PFSK-1 (cell line): Measurements from ENCODE around the gene LEMD2.

Source experiments
- FOXP2 ChIP-seq: optimal IDR thresholded peaks from 2 replicates; pipeline ENCODE3; 2011; ENCODE audit warnings: borderline replicate concordance, control low read depth, inconsistent platforms; ENCODE audit not compliant: insufficient read depth; ENCODE audit errors: extremely low read length, extremely low read depth
- POLR2AphosphoS5 ChIP-seq: IDR thresholded peaks from 2 replicates; pipeline ENCODE4 v1.6.1; 2012; ENCODE audit warnings: low read depth, mild to moderate bottlenecking, control low read depth, low read length, moderate library complexity
- REST ChIP-seq, 2 experiments: IDR thresholded peaks; 2 replicates each; pipeline versions ENCODE4 v1.6.1 to v1.8.0; 2011 to 2012; ENCODE audit warnings: low read depth in 2 of 2, low read length in 2 of 2, control low read depth in 1 of 2, inconsistent platforms in 1 of 2, mild to moderate bottlenecking in 1 of 2, moderate library complexity in 1 of 2; ENCODE audit not compliant: insufficient read depth in 1 of 2
- SIN3A ChIP-seq: IDR thresholded peaks from 2 replicates; pipeline ENCODE4 v1.6.1; 2012; ENCODE audit warnings: mild to moderate bottlenecking, low read length, moderate library complexity, borderline replicate concordance; ENCODE audit not compliant: insufficient read depth
- TAF1 ChIP-seq: IDR thresholded peaks from 2 replicates; pipeline ENCODE4 v1.6.1; 2012; ENCODE audit warnings: low read length, control low read depth, borderline replicate concordance; ENCODE audit not compliant: insufficient read depth

The LEMD2 gene

GRCh38 chr6:33731751-33732282 lies 57.1 kb downstream of the LEMD2 start:
- TF ChIP-seq POLR2AphosphoS5 (no peak), TAF1 (no peak), REST (IDR thresholded peaks at IDR 0.05; ENCODE audit: insufficient read depth in 1 of 2, low read depth in 2 of 2, low read length in 2 of 2) (no peak), SIN3A (no peak), FOXP2 (no peak)

GRCh38 chr6:33731035-33731434 lies 57.9 kb downstream of the LEMD2 start:
- TF ChIP-seq POLR2AphosphoS5: no peak
- TF ChIP-seq TAF1: no peak
- TF ChIP-seq REST (IDR thresholded peaks at IDR 0.05; ENCODE audit: insufficient read depth in 1 of 2, low read depth in 2 of 2, low read length in 2 of 2): no peak
- no peak for TF ChIP-seq FOXP2

DNA sequence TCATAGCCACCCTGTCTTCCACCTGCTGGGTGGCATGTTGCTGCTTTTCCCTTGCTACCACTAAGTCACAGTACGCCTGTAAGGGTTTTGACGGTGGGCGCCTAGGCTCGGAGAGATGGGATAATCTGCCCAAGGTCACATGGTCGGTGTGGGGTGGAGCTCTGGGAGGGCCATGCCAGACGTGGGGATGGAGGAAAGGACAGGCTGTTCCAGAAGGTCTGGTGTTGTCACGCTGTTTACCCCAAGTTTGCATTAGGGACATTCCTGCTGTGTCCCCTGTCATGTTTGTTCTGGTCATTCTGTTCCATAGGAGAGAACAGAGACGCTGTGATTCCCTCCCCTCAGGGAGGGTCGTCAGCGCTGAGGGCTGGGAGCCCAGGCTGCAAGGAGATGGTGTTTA lies 58.3 kb downstream of the LEMD2 start:
- TF ChIP-seq TAF1 (no peak), FOXP2 (no peak), REST (IDR thresholded peaks at IDR 0.05; ENCODE audit: insufficient read depth in 1 of 2, low read depth in 2 of 2, low read length in 2 of 2) (no peak), SIN3A (no peak), POLR2AphosphoS5 (no peak)

- TF ChIP-seq TAF1: no peak
- TF ChIP-seq FOXP2: no peak
- no peak for TF ChIP-seq POLR2AphosphoS5
- TF ChIP-seq REST (IDR thresholded peaks at IDR 0.05; ENCODE audit: insufficient read depth in 1 of 2, low read depth in 2 of 2, low read length in 2 of 2): no peak
- no peak for TF ChIP-seq SIN3A
These were observed 59.9 kb downstream of the LEMD2 start for GRCh38 chr6:33729059-33729458.

DNA sequence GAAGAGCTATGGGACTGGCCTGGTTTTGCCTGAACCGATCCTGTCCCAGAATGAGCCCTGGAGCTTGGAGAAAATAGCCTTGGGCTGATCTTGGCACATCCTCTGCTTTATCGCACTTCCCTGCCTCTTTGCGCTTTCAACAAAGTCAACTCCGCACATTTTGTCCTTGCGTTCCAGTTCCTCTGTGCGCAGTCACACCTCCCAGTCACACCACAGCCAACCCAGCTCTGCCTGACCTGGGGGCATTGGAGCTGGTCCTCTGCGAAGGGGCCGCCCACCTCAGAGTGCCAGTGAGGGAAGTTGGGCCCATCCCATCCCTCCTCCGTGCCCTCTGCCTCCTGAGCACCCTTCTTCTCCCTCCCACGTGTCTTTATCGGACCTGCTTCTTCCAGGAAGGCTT lies 60.5 kb downstream of the LEMD2 start:
- TF ChIP-seq SIN3A (no peak), FOXP2 (no peak), POLR2AphosphoS5 (no peak), TAF1 (no peak), REST (IDR thresholded peaks at IDR 0.05; ENCODE audit: insufficient read depth in 1 of 2, low read depth in 2 of 2, low read length in 2 of 2) (no peak)
